Gastrocnemius medialis (tissue), 4 donors: Measurements from ENCODE around the gene XYLB. TPM values are rescaled to one million over a fixed set of nuclear protein-coding genes. Genes with fewer than 3 reads are reported as not detected.

ENCODE experiments used
- ATAC-seq, 2 donors: fragments of 150-250 bp; one replicate each; pipeline ENCODE4 v1.9.1; 2016
- DNase-seq, 2 donors: peaks; one replicate each; pipeline ENCODE4 v3.0.0-alpha.2; 2019
- H3K27ac ChIP-seq, 4 donors: fragments of 200-600 bp; sonication (generic); 1 replicate in 1 of 4; 2 replicates in 3 of 4; pipeline ENCODE4 v1.5.1; 2016 to 2018; ENCODE audit warnings: mild to moderate bottlenecking in 2 of 4, moderate library complexity in 1 of 4
- H3K27me3 ChIP-seq, 3 donors: fragments of 200-600 bp; sonication (generic) in 2 of 3; 1 replicate in 1 of 3; 2 replicates in 2 of 3; pipeline versions ENCODE4 v1.5.1 to v1.6.0; 2016 to 2019; ENCODE audit warnings: mild to moderate bottlenecking in 1 of 3, moderate library complexity in 1 of 3
- H3K36me3 ChIP-seq, 2 donors: fragments of 200-600 bp; sonication (generic) in 1 of 2; one replicate each; pipeline ENCODE4 v1.5.1; 2017 to 2018
- H3K4me1 ChIP-seq, 2 donors: fragments of 200-600 bp; sonication (generic) in 1 of 2; one replicate each; pipeline ENCODE4 v1.5.1; 2016 to 2017; ENCODE audit warnings: mild to moderate bottlenecking in 2 of 2
- H3K4me3 ChIP-seq, 4 donors: fragments of 200-600 bp; sonication (generic) in 3 of 4; 1 replicate in 1 of 4; 2 replicates in 3 of 4; pipeline ENCODE4 v1.5.1; 2016 to 2019; ENCODE audit warnings: mild to moderate bottlenecking in 2 of 4
- H3K9me3 ChIP-seq, 3 donors: fragments of 200-600 bp; sonication (generic) in 2 of 3; 1 replicate in 1 of 3; 2 replicates in 2 of 3; pipeline ENCODE4 v1.5.1; 2016 to 2019
- CTCF ChIP-seq, 5 experiments: fragments of 450-650 bp in 3 of 5; fragments of 200-600 bp in 2 of 5; sonication (generic) in 2 of 5; IDR thresholded peaks in 4 of 5; conservative IDR thresholded peaks in 1 of 5; 1 replicate in 4 of 5; 2 replicates in 1 of 5; pipeline ENCODE4 v1.5.1; 2016 to 2019; ENCODE audit warnings: antibody characterized with exemption in 5 of 5, mild to moderate bottlenecking in 3 of 5, moderate library complexity in 3 of 5
- POLR2A ChIP-seq, 2 donors: fragments of 450-650 bp; IDR thresholded peaks; one replicate each; pipeline ENCODE4 v1.6.1; 2017; ENCODE audit warnings: antibody characterized with exemption in 2 of 2, mild to moderate bottlenecking in 2 of 2, moderate library complexity in 2 of 2
- in situ Hi-C, 4 donors: fragments of 200-750 bp; cut with MboI; loops; one replicate each; pipeline versions ENCODE4 v1.15.0 to v1.8.0; 2017; ENCODE audit warnings: low sequenced_read_pairs in 4 of 4
- intact Hi-C: fragments of 100-400 bp; cut with DNase I; formaldehyde crosslinking; loops from one replicate; pipeline ENCODE4 v1.15.1; 2023; ENCODE audit warnings: low total_unique reads
- total RNA-seq, 4 donors: library from RNA; depleted of rRNA; stranded (reverse); fragments of >200 nt; gene quantifications; one replicate each; pipeline versions ENCODE4 v1.1.0 to v1.2.3, GENCODE V29; 2016

The XYLB gene
- total RNA-seq, 4 donors from 2014 or later = 0.23 to 1.1 (median 0.44) TPM

DNA sequence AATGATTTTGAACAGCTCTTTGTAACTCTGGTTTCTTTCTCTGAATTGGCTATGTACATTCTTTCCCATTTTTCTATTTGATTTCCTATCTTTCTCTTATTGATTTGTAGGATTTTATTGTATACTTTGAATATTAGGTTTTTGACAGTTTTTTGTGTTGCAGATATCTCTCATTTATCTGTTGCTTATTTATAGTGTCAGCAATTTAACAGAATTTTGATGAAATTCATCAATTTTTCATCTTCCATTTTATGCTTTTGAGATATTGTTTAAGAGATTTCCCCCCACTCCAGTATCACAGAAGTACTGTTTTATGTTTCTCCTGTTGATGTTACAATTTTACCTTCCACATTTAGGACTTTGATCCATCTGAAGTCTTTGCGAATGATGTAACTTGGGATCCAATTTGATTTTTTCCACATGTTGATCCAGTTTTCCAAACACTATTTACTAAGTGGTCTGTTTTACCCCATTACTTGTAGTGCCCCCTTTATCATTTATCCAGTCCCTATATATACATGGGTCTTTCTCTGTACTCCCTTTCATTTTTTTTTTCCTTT is 46.1 kb downstream of the XYLB start:
- intact Hi-C loops (loop anchor here (10.0 kb wide), 1 partner anchor 82 kb away; no protein-coding TSS in a partner anchor), in situ Hi-C loops (no loop called here)
- ATAC-seq (no peak), DNase-seq (no peak)
- H3K9me3 ChIP-seq = no peaks in the 10 kb centered on the region
- TF ChIP-seq POLR2A (IDR thresholded peaks at IDR 0.05) (no peak), CTCF (IDR thresholded peaks at IDR 0.05 in 4 of 5, conservative IDR thresholded peaks at IDR 0.05 in 1 of 5) (no peak)
- no peaks in the 10 kb centered on the region for H3K27me3 ChIP-seq
- H3K4me1 ChIP-seq = no peaks in the 10 kb centered on the region
- H3K4me3 ChIP-seq = no peak overlapping the region
- H3K36me3 ChIP-seq = peaks cover 0 to 6% of the 10 kb centered on the region in 2 donors
- H3K27ac ChIP-seq = no peak overlapping the region

DNA sequence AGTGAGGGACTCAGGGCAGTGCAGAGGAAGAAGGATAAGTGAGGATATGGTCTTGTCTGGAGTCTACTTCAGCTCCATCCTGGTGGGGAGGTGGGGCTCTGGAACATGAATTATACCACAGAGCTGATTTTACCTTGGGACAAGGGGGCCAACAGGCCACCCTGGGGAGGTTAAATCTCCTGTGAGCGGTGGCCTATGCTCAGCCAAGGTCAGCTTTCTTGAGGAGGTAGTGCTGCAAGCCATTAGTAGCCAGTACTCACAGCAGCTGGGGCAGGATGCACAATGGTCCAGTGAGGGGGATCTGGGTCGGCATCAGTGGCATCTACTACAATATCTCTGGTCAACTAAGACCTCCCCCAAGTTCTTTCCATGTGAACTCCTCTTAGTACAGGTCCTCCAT is 49.7 kb downstream of the XYLB start:
- Histone ChIP-seq H3K36me3 (peaks cover 0 to 4% of the 10 kb centered on the region in 2 donors), H3K27ac (no peak overlapping the region), H3K9me3 (no peaks in the 10 kb centered on the region), H3K4me3 (no peak overlapping the region), H3K4me1 (no peaks in the 10 kb centered on the region), H3K27me3 (no peaks in the 10 kb centered on the region)
- intact Hi-C loops = loop anchor here (10.0 kb wide), 1 partner anchor 79 kb away; no protein-coding TSS in a partner anchor
- in situ Hi-C loops = no loop called here
- DNase-seq (no peak), ATAC-seq (no peak)
- no peak for TF ChIP-seq POLR2A (IDR thresholded peaks at IDR 0.05)
- TF ChIP-seq CTCF (IDR thresholded peaks at IDR 0.05 in 4 of 5, conservative IDR thresholded peaks at IDR 0.05 in 1 of 5) = no peak

- no peaks in the 10 kb centered on the region for H3K4me1 ChIP-seq
- H3K4me3 ChIP-seq = no peak overlapping the region
- in situ Hi-C loops = no loop called here
- H3K36me3 ChIP-seq = peaks cover 0 to 4% of the 10 kb centered on the region in 2 donors
- intact Hi-C loops = loop anchor here (10.0 kb wide), 1 partner anchor 78 kb away; no protein-coding TSS in a partner anchor
- DNase-seq (no peak), ATAC-seq (no peak)
- no peaks in the 10 kb centered on the region for H3K27me3 ChIP-seq
- no peak overlapping the region for H3K27ac ChIP-seq
- H3K9me3 ChIP-seq = no peaks in the 10 kb centered on the region
- TF ChIP-seq CTCF (IDR thresholded peaks at IDR 0.05 in 4 of 5, conservative IDR thresholded peaks at IDR 0.05 in 1 of 5) (no peak), POLR2A (IDR thresholded peaks at IDR 0.05) (no peak)
Observed at GRCh38 chr3:38396861-38397260, 50.3 kb downstream of the XYLB start.

- Histone ChIP-seq H3K9me3 (no peaks in the 10 kb centered on the region), H3K36me3 (peaks cover 0 to 4% of the 10 kb centered on the region in 2 donors), H3K27ac (no peak overlapping the region), H3K4me1 (no peaks in the 10 kb centered on the region), H3K27me3 (no peaks in the 10 kb centered on the region), H3K4me3 (no peak overlapping the region)
- intact Hi-C loops = loop anchor here (10.0 kb wide), 1 partner anchor 77 kb away; no protein-coding TSS in a partner anchor
- ATAC-seq (no peak), DNase-seq (no peak)
- TF ChIP-seq CTCF (IDR thresholded peaks at IDR 0.05 in 4 of 5, conservative IDR thresholded peaks at IDR 0.05 in 1 of 5) (no peak), POLR2A (IDR thresholded peaks at IDR 0.05) (no peak)
- in situ Hi-C loops = no loop called here
Observed at GRCh38 chr3:38397320-38397719, 50.7 kb downstream of the XYLB start.
